Gastrocnemius medialis (tissue), 4 donors: ENCODE measurements around the gene DPM2. TPM values are rescaled to one million over a fixed set of nuclear protein-coding genes. Genes with fewer than 3 reads are reported as not detected.

Experiments
- ATAC-seq, 2 donors: fragments of 150-250 bp; one replicate each; pipeline ENCODE4 v1.9.1; 2016
- DNase-seq, 2 donors: peaks; one replicate each; pipeline ENCODE4 v3.0.0-alpha.2; 2019
- H3K27ac ChIP-seq, 4 donors: fragments of 200-600 bp; sonication (generic); 1 replicate in 1 of 4; 2 replicates in 3 of 4; pipeline ENCODE4 v1.5.1; 2016 to 2018; ENCODE audit warnings: mild to moderate bottlenecking in 2 of 4, moderate library complexity in 1 of 4
- H3K27me3 ChIP-seq, 3 donors: fragments of 200-600 bp; sonication (generic) in 2 of 3; 1 replicate in 1 of 3; 2 replicates in 2 of 3; pipeline versions ENCODE4 v1.5.1 to v1.6.0; 2016 to 2019; ENCODE audit warnings: mild to moderate bottlenecking in 1 of 3, moderate library complexity in 1 of 3
- H3K36me3 ChIP-seq, 2 donors: fragments of 200-600 bp; sonication (generic) in 1 of 2; one replicate each; pipeline ENCODE4 v1.5.1; 2017 to 2018
- H3K4me1 ChIP-seq, 2 donors: fragments of 200-600 bp; sonication (generic) in 1 of 2; one replicate each; pipeline ENCODE4 v1.5.1; 2016 to 2017; ENCODE audit warnings: mild to moderate bottlenecking in 2 of 2
- H3K4me3 ChIP-seq, 4 donors: fragments of 200-600 bp; sonication (generic) in 3 of 4; 1 replicate in 1 of 4; 2 replicates in 3 of 4; pipeline ENCODE4 v1.5.1; 2016 to 2019; ENCODE audit warnings: mild to moderate bottlenecking in 2 of 4
- H3K9me3 ChIP-seq, 3 donors: fragments of 200-600 bp; sonication (generic) in 2 of 3; 1 replicate in 1 of 3; 2 replicates in 2 of 3; pipeline ENCODE4 v1.5.1; 2016 to 2019
- CTCF ChIP-seq, 5 experiments: fragments of 450-650 bp in 3 of 5; fragments of 200-600 bp in 2 of 5; sonication (generic) in 2 of 5; IDR thresholded peaks in 4 of 5; conservative IDR thresholded peaks in 1 of 5; 1 replicate in 4 of 5; 2 replicates in 1 of 5; pipeline ENCODE4 v1.5.1; 2016 to 2019; ENCODE audit warnings: antibody characterized with exemption in 5 of 5, mild to moderate bottlenecking in 3 of 5, moderate library complexity in 3 of 5
- POLR2A ChIP-seq, 2 donors: fragments of 450-650 bp; IDR thresholded peaks; one replicate each; pipeline ENCODE4 v1.6.1; 2017; ENCODE audit warnings: antibody characterized with exemption in 2 of 2, mild to moderate bottlenecking in 2 of 2, moderate library complexity in 2 of 2
- in situ Hi-C, 4 donors: fragments of 200-750 bp; cut with MboI; loops; one replicate each; pipeline versions ENCODE4 v1.15.0 to v1.8.0; 2017; ENCODE audit warnings: low sequenced_read_pairs in 4 of 4
- intact Hi-C: fragments of 100-400 bp; cut with DNase I; formaldehyde crosslinking; loops from one replicate; pipeline ENCODE4 v1.15.1; 2023; ENCODE audit warnings: low total_unique reads
- total RNA-seq, 4 donors: library from RNA; depleted of rRNA; stranded (reverse); fragments of >200 nt; gene quantifications; one replicate each; pipeline versions ENCODE4 v1.1.0 to v1.2.3, GENCODE V29; 2016

Gene DPM2
- total RNA-seq, 4 donors from 2014 or later = 4.7 to 10.4 (median 5.9) TPM

GRCh38 chr9:127949827-127950512 is 12.3 kb upstream of the DPM2 start:
- in situ Hi-C loops (loop anchor here (5.0 to 25.0 kb wide), 5 partner anchors 82 to 165 kb away; no protein-coding TSS in a partner anchor), intact Hi-C loops (no loop called here)
- peak in 1 of 2 donors; percentile 31 for ATAC-seq
- no peak for DNase-seq
- Histone ChIP-seq H3K27me3 (no peaks in the 10 kb centered on the region), H3K4me1 (peaks cover 15 to 16% of the 10 kb centered on the region in 2 donors), H3K9me3 (no peaks in the 10 kb centered on the region), H3K36me3 (no peaks in the 10 kb centered on the region), H3K27ac (no peak overlapping the region), H3K4me3 (no peak overlapping the region)
- no peak for TF ChIP-seq CTCF (IDR thresholded peaks at IDR 0.05 in 4 of 5, conservative IDR thresholded peaks at IDR 0.05 in 1 of 5)
- no peak for TF ChIP-seq POLR2A (IDR thresholded peaks at IDR 0.05)

GRCh38 chr9:127947841-127948710 is 10.4 kb upstream of the DPM2 start:
- TF ChIP-seq CTCF (IDR thresholded peaks at IDR 0.05 in 4 of 5, conservative IDR thresholded peaks at IDR 0.05 in 1 of 5) (no peak), POLR2A (IDR thresholded peaks at IDR 0.05) (no peak)
- peaks cover 6% of the 10 kb centered on the region in 2 donors for H3K4me1 ChIP-seq
- DNase-seq (no peak), ATAC-seq (no peak)
- no peak overlapping the region for H3K27ac ChIP-seq
- H3K36me3 ChIP-seq = peaks cover 0 to 7% of the 10 kb centered on the region in 2 donors
- H3K27me3 ChIP-seq = no peaks in the 10 kb centered on the region
- H3K9me3 ChIP-seq = no peaks in the 10 kb centered on the region
- intact Hi-C loops = no loop called here
- no peak overlapping the region for H3K4me3 ChIP-seq
- in situ Hi-C loops = loop anchor here in 1 of 4 donors (5.0 kb wide), 1 partner anchor 84 kb away; no protein-coding TSS in a partner anchor

GRCh38 chr9:127946728-127947127 is 9.1 kb upstream of the DPM2 start:
- in situ Hi-C loops = loop anchor here in 1 of 4 donors (5.0 kb wide), 1 partner anchor 86 kb away; no protein-coding TSS in a partner anchor
- intact Hi-C loops = no loop called here
- H3K27ac ChIP-seq = no peak overlapping the region

GRCh38 chr9:127945942-127946341 is 8.3 kb upstream of the DPM2 start:
- Histone ChIP-seq H3K9me3 (no peaks in the 10 kb centered on the region), H3K4me1 (peaks cover 13% of the 10 kb centered on the region in 2 donors), H3K27ac (no peak overlapping the region), H3K4me3 (no peak overlapping the region), H3K36me3 (peaks cover 0 to 7% of the 10 kb centered on the region in 2 donors), H3K27me3 (no peaks in the 10 kb centered on the region)
- ATAC-seq = no peak
- in situ Hi-C loops = loop anchor here in 1 of 4 donors (5.0 kb wide), 1 partner anchor 86 kb away; no protein-coding TSS in a partner anchor
- DNase-seq = no peak
- intact Hi-C loops = no loop called here
- no peak for TF ChIP-seq POLR2A (IDR thresholded peaks at IDR 0.05)
- no peak for TF ChIP-seq CTCF (IDR thresholded peaks at IDR 0.05 in 4 of 5, conservative IDR thresholded peaks at IDR 0.05 in 1 of 5)

More at GRCh38 chr9:127946728-127947127, 9.1 kb upstream of the DPM2 start:
- peaks cover 13% of the 10 kb centered on the region in 2 donors for H3K4me1 ChIP-seq
- H3K36me3 ChIP-seq = peaks cover 0 to 7% of the 10 kb centered on the region in 2 donors
- no peak overlapping the region for H3K4me3 ChIP-seq
- DNase-seq (no peak), ATAC-seq (no peak)
- no peaks in the 10 kb centered on the region for H3K27me3 ChIP-seq
- H3K9me3 ChIP-seq = no peaks in the 10 kb centered on the region
- TF ChIP-seq CTCF (IDR thresholded peaks at IDR 0.05 in 4 of 5, conservative IDR thresholded peaks at IDR 0.05 in 1 of 5) (no peak), POLR2A (IDR thresholded peaks at IDR 0.05) (no peak)
